GM19025 (cell line): ENCODE results near the gene CCDC158.
"Not testable (repeated sequence)": the region's sequence is repeated elsewhere in the genome, so short reads cannot be mapped to it uniquely, and the experiment has no call there.

Experiments used
- ATAC-seq: cut with Tn5 transposase; IDR thresholded peaks from one replicate; pipeline ENCODE4 v1.9.1; 2021; ENCODE audit warnings: mild to moderate bottlenecking, low read depth, moderate library complexity; ENCODE audit not compliant: unreplicated experiment

CCDC158 gene

GRCh38 chr4:76430519-76431388 is 9.8 kb upstream of the CCDC158 start:
- no peak for ATAC-seq

GRCh38 chr4:76429636-76430035 is 8.7 kb upstream of the CCDC158 start:
- ATAC-seq, result no peak

- ATAC-seq, result no peak
Measured at GRCh38 chr4:76426272-76426671, 5.3 kb upstream of the CCDC158 start.

- ATAC-seq, result not testable (repeated sequence)
Measured at GRCh38 chr4:76423159-76423558, 2.2 kb upstream of the CCDC158 start.

- no peak for ATAC-seq
Measured at GRCh38 chr4:76420188-76420761, 666 bp downstream of the CCDC158 start.

GRCh38 chr4:76410636-76411035 is 10.3 kb downstream of the CCDC158 start:
- ATAC-seq, result no peak

GRCh38 chr4:76407440-76408119 is 13.4 kb downstream of the CCDC158 start:
- no peak for ATAC-seq

- no peak for ATAC-seq
Measured at GRCh38 chr4:76406081-76406480, 14.9 kb downstream of the CCDC158 start.

GRCh38 chr4:76401654-76402053 is 19.3 kb downstream of the CCDC158 start:
- ATAC-seq, result no peak

- ATAC-seq, result no peak
Measured at GRCh38 chr4:76388160-76388908, 32.6 kb downstream of the CCDC158 start.

- ATAC-seq, result no peak
Measured at GRCh38 chr4:76386566-76387305, 34.2 kb downstream of the CCDC158 start.

GRCh38 chr4:76385974-76386373 is 35.0 kb downstream of the CCDC158 start:
- ATAC-seq, result no peak

GRCh38 chr4:76384052-76384451 is 36.9 kb downstream of the CCDC158 start:
- no peak for ATAC-seq

GRCh38 chr4:76383001-76383400 is 37.9 kb downstream of the CCDC158 start:
- ATAC-seq, result no peak

- no peak for ATAC-seq
Measured at GRCh38 chr4:76381986-76382385, 39.0 kb downstream of the CCDC158 start.

GRCh38 chr4:76380561-76380960 is 40.4 kb downstream of the CCDC158 start:
- ATAC-seq, result no peak

GRCh38 chr4:76377911-76378310 is 43.0 kb downstream of the CCDC158 start:
- ATAC-seq, result no peak

GRCh38 chr4:76377481-76377901 is 43.5 kb downstream of the CCDC158 start:
- ATAC-seq, result no peak

GRCh38 chr4:76376534-76376933 is 44.4 kb downstream of the CCDC158 start:
- no peak for ATAC-seq

GRCh38 chr4:76375703-76376102 is 45.2 kb downstream of the CCDC158 start:
- ATAC-seq, result no peak
